B cell (primary cell): ENCODE results near the gene SPATA19.

Experiments
- CTCF ChIP-seq: fragments of 200-600 bp; IDR thresholded peaks from one replicate; pipeline ENCODE4 v1.8.0; 2022; ENCODE audit warnings: antibody characterized with exemption, mild to moderate bottlenecking
- EZH2 ChIP-seq: IDR thresholded peaks from 2 replicates; pipeline ENCODE4 v1.6.1; 2012; ENCODE audit warnings: borderline replicate concordance, low read depth, mild to moderate bottlenecking, moderate library complexity, low read length; ENCODE audit not compliant: insufficient read depth, poor library complexity, severe bottlenecking

GRCh38 chr11:133889893-133890292, 44.6 kb upstream of the SPATA19 start:
- no peak for TF ChIP-seq CTCF
- no peak for TF ChIP-seq EZH2
